ENCODE measurements around the gene CSF3.

CSF3 gene

GRCh38 chr17:40025991-40026815 is 11.0 kb downstream of the CSF3 start:
- DNase-seq, result no peak

- peak; percentile 68 for DNase-seq
These were observed 11.8 kb downstream of the CSF3 start for GRCh38 chr17:40026816-40027613.

GRCh38 chr17:40027614-40028012 is 12.4 kb downstream of the CSF3 start:
- DNase-seq, result no peak

- DNase-seq, result no peak
These were observed 13.4 kb downstream of the CSF3 start for GRCh38 chr17:40028595-40028994.

DNA sequence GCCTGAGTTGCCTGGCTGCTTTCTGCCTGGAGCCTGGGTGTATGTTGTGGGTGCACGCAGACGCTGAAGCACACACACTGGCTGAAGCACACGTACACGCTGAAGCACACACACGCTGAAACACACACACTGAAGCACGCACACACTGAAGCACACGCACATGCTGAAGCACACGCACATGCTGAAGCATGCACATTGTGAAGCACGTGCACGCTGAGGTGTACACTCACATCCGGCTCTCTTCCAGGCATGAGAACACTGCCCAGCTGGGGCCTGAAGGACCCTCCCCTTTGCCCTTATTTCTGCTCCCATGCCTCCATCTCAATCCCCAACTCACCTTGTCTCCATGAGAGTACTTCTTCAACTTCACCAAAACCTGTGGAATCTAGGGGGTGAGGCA is 16.5 kb downstream of the CSF3 start:
- DNase-seq, result no peak

DNA sequence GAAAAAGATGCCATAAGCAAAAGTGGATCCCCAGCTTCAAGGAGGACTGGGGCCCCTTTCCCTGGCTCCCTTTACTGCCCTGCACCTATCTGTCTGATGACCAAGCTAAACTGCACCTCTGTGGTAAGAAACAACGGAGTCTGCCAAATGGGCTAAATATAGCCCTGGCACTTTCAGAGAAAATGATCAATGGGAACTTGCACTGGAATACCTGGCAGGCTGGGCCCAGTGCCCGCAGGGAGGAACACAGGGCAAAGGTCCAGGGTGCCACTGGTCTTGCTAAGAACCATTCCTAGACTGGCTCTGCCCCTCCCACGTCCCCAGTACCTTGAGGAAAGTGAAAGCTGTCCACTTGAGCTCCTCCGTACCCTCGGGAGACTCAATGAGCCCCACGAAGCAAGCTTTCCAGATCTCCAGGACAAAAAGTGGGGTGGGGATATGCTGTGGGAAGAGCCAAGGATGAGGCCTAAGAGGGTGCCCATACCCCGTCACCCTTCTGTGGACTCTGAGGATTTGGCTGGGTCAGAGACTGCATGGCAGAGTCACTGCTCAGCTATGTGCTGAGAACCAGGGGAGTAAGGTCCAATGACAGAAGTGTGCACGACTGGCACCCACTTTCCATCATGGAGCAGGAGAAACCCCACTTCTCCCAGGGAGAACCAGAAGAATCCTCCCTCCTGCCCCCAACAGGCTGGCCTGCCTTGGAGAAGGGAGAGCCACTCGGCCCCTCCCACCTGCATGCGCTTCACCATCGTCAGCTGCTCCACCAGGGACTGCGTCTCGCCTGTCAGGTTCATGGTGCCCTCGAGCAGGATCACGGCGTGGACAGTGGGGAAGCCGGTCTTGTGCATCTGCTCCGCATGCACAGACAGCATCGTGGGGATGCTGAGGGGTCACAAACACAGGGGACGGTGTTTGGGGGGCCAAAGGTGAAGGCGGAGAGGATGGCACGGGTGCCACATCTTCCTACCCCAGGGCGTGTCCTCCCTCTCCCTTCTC is 17.4 kb downstream of the CSF3 start:
- no peak for DNase-seq

DNA sequence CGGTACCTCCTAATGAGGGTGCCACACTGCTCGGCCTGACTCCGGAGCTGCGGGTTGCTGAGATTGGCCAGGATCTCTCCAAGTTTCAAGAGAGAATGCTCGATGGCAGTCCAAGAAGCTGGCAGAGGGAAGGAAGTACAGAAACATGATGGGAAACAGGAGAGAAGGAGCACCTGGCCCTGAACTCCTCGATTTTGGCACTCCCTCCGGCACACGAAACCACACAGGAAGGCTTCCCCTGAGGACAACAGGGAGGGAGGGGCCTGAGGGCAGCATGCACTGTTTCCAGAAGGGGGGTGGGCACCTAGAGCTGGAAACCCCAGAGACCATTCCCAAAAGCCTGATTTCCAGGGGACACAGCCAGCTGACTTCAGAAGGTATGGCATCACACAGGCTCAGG is 18.1 kb downstream of the CSF3 start:
- no peak for DNase-seq

GRCh38 chr17:40034426-40035161 is 19.4 kb downstream of the CSF3 start:
- no peak for DNase-seq

- DNase-seq, result no peak
These were observed 19.9 kb downstream of the CSF3 start for GRCh38 chr17:40035162-40035559.

DNA sequence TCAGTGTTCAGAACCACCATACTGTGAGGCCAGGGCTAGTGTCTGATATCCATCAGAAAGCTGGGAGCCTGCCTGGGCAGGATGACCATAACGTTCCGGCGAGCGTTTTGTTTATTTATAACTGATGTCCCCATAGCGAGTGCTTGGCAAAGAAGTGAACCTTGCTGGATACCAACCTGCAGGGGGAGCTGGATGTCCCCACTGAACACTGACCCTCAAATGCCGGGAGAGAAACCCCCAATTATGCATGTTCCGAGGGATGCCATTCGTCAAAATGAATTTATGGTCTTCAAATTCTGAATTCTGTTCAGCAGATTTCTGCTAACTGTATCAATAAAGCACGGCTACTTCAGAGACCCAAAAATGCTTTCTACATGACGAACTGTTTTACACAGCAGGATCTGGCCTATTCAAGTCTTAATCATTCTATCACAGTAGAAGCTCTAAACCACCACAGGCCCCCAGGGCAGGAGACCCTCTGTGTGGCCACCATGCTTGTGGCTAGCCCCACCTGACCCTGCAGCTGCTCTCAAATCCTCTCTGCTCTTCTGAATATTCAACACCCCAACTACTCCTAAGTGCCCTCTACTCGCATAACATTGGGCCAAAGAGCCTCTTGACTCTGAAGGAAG is 23.8 kb downstream of the CSF3 start:
- DNase-seq, result no peak

DNA sequence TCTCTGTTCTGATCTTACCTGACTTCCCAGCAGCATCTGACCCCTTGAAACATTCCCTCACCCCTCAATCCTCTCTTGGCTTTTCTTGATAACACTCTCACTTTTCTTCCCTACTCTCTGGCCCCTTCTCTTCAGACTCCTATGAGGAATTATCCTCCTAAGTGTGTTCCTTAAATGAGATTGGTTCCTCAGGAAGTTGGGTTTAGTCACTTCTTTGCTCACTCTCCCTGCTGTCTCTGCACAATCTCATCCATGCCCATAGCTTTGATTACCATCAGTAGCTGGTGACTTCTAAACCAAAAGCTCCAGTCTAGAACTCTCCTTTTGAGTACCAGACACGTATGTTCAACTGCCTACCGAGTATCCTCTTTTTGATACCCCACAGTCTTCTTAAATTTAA is 26.0 kb downstream of the CSF3 start:
- DNase-seq, result no peak

- no peak for DNase-seq
These were observed 41.3 kb downstream of the CSF3 start for GRCh38 chr17:40056379-40057015.

DNA sequence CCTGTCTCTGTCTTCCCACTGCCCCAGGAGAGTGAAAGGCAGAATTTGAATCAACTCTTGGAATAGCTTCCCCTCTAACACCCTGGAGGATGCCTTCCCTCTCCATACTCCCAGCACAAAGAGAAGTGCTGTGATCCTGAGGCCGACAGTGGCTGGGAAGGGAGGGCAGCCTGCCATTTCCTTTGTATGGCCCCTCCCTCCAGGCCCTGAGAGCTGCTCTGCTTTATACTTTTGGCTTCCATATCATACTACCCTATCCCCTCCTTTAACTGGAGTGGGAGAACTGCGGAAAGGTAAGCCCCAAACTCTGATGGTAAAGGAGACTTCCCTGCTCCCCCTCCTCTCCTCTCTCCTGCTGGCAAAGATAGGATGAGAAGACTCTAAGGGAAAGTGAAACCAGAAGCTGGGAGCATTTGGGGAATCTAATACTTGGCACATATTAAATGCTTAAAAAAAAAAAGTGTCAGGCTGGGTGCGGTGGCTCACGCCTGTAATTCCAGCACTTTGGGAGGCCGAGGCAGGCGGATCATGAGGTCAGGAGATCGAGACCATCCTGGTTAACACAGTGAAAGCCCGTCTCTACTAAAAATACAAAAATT is 43.0 kb downstream of the CSF3 start:
- DNase-seq, result no peak

DNA sequence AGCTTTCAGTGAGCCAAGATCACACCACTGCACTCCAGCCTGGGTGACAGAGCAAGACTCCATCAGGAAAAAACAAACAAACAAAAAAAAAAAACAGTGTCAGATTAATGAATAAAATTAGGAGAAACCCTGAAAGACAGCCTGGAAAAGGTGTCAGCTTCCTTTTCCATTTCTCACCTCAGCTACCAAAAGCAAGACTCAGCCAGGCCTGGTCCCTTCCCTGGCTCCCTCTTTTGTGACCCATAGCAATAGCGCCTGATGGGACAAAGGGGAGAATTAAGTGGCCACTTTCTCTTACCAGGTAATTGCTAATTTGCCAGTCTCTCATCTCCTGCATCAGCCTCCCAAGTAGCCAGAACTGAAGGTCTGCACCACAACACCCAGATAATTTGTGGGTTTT is 43.6 kb downstream of the CSF3 start:
- DNase-seq, result no peak

DNA sequence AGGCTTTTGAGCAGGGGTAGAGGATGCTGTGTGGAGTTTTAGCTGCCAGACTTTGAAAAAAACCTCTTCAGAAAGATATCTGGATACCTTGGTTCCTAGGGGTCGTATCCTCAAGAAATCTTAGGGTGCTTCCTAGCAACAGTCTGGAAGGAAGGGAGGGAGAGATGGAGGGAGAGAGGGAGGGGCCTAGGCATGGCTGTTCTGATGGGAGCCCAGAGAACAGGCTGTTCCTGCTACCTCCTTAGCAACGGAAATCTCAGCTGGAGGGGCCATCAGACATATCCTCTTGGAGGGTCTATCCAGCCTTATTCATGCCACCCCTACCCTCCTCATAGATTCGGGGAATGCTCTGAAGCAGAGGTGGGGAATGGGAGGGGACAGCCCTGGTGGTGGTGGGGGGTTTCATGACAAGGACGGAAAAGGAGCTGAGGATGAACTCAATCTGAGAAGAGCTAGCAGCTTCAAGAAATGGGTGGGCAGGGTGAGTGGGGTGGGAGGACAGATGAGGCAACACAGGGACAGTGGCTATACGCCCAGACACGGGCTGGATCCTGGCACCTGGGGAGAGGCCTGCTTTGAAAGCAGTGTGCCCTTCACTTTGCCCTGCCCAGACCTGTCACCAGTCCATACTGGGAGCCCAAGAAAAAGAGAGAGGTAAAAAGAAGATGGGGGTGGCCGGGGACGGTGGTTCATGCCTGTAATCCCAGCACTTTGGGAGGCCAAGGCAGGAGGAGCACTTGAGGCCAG is 44.7 kb downstream of the CSF3 start:
- no peak for DNase-seq

GRCh38 chr17:40060887-40061608 is 45.8 kb downstream of the CSF3 start:
- DNase-seq, result no peak

DNA sequence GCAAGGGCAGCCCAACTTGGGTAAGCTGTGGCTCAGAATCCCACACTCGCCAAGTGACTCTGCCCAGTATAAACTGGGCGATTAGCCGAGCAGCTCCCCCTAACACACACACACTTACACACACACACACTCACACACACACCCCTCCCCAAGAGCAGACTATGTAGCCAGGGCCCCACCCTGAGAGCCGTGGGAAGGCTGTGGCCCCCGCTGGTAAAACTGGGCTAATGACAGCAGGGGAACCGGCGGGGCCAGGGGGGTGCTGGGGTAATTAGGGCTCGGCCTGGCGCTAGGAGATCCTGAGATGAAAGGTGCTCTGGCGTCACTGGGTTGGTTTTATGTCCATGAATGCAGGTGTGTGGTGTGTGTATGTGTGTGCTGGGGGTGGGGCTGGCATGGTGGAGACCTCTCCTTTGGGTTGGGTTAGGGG is 46.4 kb downstream of the CSF3 start:
- no peak for DNase-seq

- DNase-seq, result peak; percentile 51
These were observed 47.3 kb downstream of the CSF3 start, which contains the start of gene THRA for GRCh38 chr17:40062329-40063186. TSS of gene THRA (plus strand) at chr17:40062965. CDS start at chr17:40074489, 11,524 bp downstream.

Data from activated T-cell treated with anti-CD3 and anti-CD28 coated beads for 4 hours (primary cell).